IPS-NIHi7 (cell line): Measurements from ENCODE around the gene RBBP7.

Experiments used
- DNase-seq: peaks from one replicate; pipeline ENCODE4 v3.0.0; 2012; ENCODE audit warnings: mixed read lengths; ENCODE audit errors: extremely low spot score

Gene RBBP7

GRCh38 chrX:16870095-16870861, at the start of gene RBBP7:
Gene RBBP7 (minus strand): TSS chrX:16870362. CDS start chrX:16870053, 309 bp downstream.
- peak; percentile 94 for DNase-seq

- no peak for DNase-seq
Measured at GRCh38 chrX:16918979-16919378, 48.8 kb upstream of the RBBP7 start.

DNA sequence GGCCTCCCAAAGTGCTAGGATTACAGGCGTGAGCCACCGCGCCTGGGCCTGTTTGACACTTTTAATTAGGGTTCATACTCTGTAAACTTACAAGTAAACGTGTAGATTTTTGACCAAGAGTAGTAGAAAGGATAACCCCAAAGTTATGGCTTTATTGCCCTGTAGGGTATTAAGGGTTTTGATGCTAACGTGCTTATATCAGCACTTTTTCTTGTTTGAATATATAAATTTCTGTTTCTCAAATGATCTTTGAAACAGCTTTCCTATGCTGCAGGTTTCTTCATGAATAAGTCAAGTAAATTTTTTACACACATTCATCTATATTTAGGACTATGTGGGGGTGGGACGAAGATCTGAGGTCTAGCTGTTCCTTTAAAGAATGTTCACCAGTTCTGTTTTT, 47.0 kb upstream of the RBBP7 start:
- no peak for DNase-seq

DNA sequence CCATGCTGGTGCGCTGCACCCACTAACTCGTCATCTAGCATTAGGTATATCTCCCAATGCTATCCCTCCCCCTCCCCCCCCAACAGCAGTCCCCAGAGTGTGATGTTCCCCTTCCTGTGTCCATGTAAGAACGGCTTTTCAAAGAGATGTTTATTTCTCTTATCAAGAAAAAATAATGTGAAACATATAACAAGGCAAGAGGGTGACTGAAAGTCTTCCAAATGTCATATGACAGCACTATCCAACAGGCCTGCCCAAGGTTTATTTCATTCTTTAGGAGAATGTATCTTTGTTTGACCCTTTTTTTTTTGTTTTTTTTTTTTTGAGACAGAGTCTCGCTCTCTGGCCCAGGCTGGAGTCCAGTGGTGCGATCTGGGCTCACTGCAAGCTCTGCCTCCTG, 46.4 kb upstream of the RBBP7 start:
- DNase-seq = no peak

GRCh38 chrX:16914058-16914457, 43.9 kb upstream of the RBBP7 start:
- DNase-seq = no peak

- DNase-seq = no peak
Measured at GRCh38 chrX:16910376-16910775, 40.2 kb upstream of the RBBP7 start.

DNA sequence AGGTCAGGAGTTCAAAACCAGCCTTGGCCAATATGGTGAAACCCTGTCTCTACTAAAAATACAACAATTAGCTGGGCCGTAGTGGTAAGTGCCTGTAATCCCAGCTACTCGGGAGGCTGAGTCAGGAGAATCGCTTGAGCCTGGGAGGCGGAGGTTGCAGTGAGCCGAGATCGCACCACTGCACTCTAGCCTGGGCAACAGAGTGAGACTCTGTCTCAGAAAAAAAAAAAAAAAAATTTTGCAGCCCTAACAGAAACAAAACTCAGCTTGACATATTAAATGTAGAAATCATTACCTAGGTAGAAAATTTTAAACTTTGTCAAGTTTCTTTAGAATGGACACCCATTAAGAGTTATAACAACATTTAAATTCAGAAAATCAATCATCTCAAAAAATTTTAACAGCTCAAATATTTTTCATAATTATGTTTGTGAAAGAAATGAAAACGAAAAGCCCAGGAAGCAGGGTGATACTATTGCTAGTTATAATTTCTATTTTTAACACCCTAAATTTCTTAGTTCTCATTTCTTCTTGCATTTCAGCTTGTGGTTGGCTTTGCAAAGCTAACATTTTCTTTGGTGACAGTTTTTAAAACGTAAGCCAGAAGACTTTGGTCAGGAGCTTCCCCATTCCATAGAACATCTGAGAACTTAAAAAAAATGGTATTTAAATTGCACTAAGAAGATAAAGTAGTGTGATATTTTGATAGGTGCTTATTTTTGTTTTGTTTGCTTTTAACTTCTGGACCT, 33.3 kb upstream of the RBBP7 start:
- DNase-seq = no peak

DNA sequence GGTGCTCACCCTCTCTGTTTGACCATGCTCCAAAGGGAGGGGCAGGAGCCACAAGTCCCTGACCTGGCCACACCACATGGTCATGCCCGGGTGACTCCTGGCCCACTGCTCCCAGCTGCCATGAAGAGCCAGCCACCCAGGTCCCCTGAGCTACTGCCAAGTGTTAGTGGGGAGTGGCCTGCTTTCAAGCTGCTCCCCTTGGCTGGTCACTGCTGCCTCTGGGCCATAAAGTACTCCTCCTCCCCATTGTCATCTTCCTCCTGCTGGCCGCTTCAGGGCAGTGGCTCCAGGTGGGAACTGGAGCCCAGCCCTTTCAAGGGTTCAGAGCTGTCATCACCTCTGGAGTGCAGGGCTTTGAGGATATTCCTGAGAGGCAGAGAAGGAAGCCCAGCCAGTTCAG, 27.3 kb upstream of the RBBP7 start:
- DNase-seq = peak; percentile 27

DNA sequence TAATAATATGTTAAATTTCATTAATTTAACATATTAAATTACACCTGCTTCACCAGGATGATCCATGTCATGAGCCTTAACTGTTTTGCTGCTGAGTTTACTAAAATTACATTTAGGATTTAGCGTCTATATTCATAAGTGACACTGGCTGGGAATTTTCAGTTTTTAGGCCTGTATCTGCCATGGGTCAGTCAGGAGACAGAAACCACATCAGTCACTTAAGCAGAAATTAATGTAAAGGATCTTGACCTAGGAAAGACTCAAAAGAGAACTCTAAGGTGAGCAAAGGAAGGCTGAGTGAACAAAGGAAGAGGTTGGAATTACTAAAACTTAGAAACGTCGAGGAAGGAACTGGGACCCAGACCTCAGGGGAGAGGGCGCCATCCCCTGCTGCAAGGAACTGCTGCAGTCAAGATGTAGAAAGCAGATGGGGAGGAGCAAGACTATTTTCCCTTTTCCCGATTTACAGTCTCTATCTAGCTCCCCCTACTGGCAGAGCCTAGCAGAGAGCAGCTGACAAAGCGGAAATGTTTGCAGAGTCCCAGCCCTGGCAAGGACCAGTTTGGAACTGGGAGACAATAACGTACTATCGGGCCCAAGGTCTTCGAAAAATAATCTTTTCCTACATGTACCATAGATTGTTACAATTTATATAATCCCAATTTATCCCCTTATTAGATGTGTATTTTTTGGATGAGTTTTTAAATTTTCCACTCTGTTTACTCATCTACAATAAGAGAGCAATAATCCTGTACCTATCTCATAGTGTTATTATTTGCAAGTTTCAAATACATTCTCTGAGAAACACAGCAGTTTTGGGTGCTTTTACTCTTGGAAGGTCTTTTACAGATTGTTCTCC, 22.6 kb upstream of the RBBP7 start:
- peak; percentile 92 for DNase-seq

- no peak for DNase-seq
Measured at GRCh38 chrX:16885628-16886027, 15.5 kb upstream of the RBBP7 start.

DNA sequence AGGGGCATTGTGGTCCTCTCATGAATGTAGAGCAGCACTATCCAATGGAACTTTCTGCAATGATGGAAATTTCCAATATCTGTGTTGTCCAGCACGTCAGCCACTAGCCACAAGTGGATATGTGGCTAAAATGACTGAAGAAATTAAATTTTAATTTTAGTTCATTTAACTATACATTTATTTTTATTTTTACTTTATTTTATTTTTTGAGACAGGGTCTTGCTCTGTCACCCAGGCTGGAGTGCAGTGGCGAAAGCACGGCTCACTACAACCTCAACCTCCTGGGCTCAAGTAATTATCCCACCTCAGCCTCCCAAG, 13.3 kb upstream of the RBBP7 start:
- DNase-seq = no peak

- DNase-seq = peak; percentile 77
Measured at GRCh38 chrX:16882702-16883486, 12.7 kb upstream of the RBBP7 start.

DNA sequence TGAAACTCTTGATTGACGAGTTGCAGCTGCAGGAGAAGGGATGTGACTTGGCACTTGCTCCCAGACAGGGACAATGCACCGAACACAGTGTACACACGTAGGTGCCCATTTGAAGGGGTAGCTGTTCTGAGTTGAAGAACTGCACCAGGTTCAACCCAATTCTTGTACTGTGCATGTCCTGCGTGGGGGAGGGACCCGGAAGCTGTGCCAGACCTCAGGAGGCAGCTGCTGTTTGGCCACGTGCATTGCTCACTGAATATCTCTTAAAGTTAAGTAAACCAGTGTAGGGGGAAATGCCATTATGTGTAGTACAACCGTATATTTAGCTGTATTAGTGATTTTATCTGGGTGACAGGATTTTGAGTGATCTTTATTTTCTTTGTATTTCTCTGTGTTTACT, 12.0 kb upstream of the RBBP7 start:
- DNase-seq = no peak

DNA sequence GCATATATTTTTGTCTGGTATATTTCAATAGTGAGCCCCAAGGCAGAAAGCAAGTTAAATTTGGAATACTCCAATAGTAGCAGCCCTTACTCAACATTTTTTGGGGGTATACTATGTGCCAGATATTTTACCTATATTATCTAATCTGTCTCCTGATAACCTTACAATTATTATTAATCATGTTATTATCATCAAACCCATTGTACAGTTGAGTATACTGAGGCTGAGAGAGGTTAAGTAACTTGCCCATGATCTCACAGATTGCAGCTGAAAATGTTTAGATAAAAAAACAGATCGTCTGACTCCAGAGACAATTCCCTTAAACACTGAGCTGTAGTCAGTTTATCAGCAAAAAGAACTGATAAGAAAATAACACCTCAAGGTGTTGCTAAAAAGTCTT, 6.5 kb upstream of the RBBP7 start:
- no peak for DNase-seq

- DNase-seq = no peak
Measured at GRCh38 chrX:16874458-16875095, 4.4 kb upstream of the RBBP7 start.

DNA sequence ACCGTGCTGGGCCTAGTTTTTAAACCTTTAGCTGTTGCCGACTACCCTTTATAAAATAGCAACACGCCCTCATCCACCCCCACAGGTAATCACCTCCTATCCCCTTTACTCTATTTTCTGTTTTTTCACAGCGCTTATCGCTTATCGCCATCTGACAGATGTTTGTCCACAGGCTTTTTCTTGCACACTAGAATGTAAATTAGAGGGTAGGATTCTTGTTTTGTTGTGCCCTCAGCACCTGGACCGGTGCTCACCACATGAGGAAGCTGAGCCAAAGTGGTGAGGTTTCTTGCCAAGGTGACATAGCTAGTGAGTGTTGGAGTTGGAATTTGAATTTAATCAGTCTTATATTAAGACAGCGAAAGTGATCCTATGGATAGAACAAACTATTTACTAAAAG, 2.9 kb upstream of the RBBP7 start:
- DNase-seq = no peak

DNA sequence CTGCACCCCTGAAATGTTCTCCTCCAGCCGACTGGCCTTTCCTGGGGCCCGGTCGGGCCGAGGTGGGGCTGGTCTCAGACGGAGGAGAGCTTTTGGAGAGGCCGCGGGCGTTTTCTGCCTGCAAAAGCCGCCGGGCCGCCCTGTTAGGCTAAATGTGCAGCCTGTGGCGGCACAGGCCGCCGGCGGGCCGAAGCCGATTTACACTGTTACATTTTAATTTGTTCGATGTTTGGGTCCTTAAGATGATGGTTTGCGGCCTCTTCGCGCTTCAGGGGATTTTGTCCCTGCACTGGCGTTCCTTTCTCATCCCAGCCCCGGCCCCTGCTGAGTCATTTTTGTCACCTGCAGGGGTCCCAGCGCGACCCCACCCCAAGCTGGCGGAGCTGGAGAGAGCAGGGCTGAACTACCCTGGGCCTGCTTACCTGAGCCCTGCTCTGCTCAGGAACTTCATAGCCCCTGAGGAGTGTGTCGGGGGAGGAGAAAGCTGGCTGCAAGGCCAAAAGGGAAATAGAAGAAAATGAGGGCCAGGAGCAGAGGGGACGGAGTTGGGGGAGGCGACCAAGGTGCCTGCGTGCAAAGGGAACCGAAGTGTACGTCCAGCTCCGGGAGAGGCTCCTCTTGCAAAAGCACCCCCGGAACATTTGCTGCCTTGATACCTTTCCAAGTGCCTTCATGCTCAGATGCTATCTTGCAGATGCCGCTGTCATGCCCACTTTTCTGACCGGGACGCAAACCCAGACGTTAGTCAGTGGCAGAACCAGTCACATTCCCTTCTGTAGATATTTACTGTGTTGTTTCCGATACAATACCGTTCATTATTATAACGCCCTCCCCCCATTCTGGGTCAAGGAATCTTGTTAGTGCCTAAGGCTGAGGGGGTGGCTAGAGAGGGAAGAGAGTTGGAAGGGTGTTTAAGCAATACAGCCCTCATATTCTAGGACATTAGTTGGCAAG, 977 bp upstream of the RBBP7 start:
- peak; percentile 52 for DNase-seq

GRCh38 chrX:16869393-16870094, 618 bp downstream of the RBBP7 start:
- peak; percentile 66 for DNase-seq

DNA sequence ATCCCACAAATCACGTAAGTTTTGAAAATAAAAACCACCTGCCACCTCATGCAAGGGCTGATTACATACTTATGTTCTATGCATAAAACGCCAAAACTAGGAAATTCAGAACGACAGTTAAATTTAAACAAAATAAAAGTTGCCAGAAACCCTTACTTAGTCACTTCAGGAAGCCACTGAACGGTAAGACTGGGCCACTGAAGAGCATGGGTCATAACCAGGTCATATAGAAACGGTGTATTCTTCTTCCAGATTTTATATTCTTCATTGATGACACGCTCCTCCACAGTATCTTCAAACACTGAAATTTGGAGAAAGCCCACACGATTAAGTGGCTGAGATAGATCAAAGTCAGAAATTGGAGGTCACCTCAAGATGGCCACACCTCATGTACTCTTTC, 1.2 kb downstream of the RBBP7 start:
- no peak for DNase-seq
